GM21515 (cell line): Measurements from ENCODE around the gene CLSTN2.

Experiments
- ATAC-seq: cut with Tn5 transposase; IDR thresholded peaks from one replicate; pipeline ENCODE4 v1.9.1; 2021; ENCODE audit not compliant: unreplicated experiment

Gene CLSTN2

GRCh38 chr3:140571836-140572235 lies 636.9 kb downstream of the CLSTN2 start:
- no peak for ATAC-seq

GRCh38 chr3:140572334-140572733 lies 637.3 kb downstream of the CLSTN2 start:
- ATAC-seq = no peak

GRCh38 chr3:140573011-140573410 lies 638.0 kb downstream of the CLSTN2 start:
- no peak for ATAC-seq

GRCh38 chr3:140574375-140574774 lies 639.4 kb downstream of the CLSTN2 start:
- no peak for ATAC-seq

- ATAC-seq = no peak
Measured at GRCh38 chr3:140576449-140576848, 641.5 kb downstream of the CLSTN2 start.

GRCh38 chr3:140577911-140578310 lies 642.9 kb downstream of the CLSTN2 start:
- ATAC-seq = no peak

- ATAC-seq = no peak
Measured at GRCh38 chr3:140579260-140579659, 644.3 kb downstream of the CLSTN2 start.

GRCh38 chr3:140580746-140581145 lies 645.8 kb downstream of the CLSTN2 start:
- no peak for ATAC-seq

- ATAC-seq = no peak
Measured at GRCh38 chr3:140584549-140584948, 649.6 kb downstream of the CLSTN2 start.

- ATAC-seq = no peak
Measured at GRCh38 chr3:140585828-140586227, 650.8 kb downstream of the CLSTN2 start.

GRCh38 chr3:140586311-140586710 lies 651.3 kb downstream of the CLSTN2 start:
- ATAC-seq = no peak

- ATAC-seq = no peak
Measured at GRCh38 chr3:140588558-140588957, 653.6 kb downstream of the CLSTN2 start.

- no peak for ATAC-seq
Measured at GRCh38 chr3:140593766-140594165, 658.8 kb downstream of the CLSTN2 start.

- no peak for ATAC-seq
Measured at GRCh38 chr3:140595295-140595694, 660.3 kb downstream of the CLSTN2 start.

- no peak for ATAC-seq
Measured at GRCh38 chr3:140597364-140597763, 662.4 kb downstream of the CLSTN2 start.

GRCh38 chr3:140597792-140598191 lies 662.8 kb downstream of the CLSTN2 start:
- ATAC-seq = no peak

- ATAC-seq = no peak
Measured at GRCh38 chr3:140599009-140599408, 664.0 kb downstream of the CLSTN2 start.

GRCh38 chr3:140599496-140599895 lies 664.5 kb downstream of the CLSTN2 start:
- no peak for ATAC-seq

GRCh38 chr3:140601881-140602280 lies 666.9 kb downstream of the CLSTN2 start:
- no peak for ATAC-seq

- ATAC-seq = no peak
Measured at GRCh38 chr3:140602781-140603180, 667.8 kb downstream of the CLSTN2 start.

GRCh38 chr3:140603766-140604165 lies 668.8 kb downstream of the CLSTN2 start:
- no peak for ATAC-seq

GRCh38 chr3:140610544-140610943 lies 675.6 kb downstream of the CLSTN2 start:
- ATAC-seq = no peak

- ATAC-seq = no peak
Measured at GRCh38 chr3:140614001-140614400, 679.0 kb downstream of the CLSTN2 start.

- ATAC-seq = no peak
Measured at GRCh38 chr3:140617135-140617534, 682.1 kb downstream of the CLSTN2 start.
